NCI-H2107 (cell line): ENCODE data around the gene FATE1.
A peak's percentile ranks its signal among the peaks of the same experiment; 100 is the strongest.

Source experiments
- DNase-seq: peaks from one replicate; lab custom pipeline; 2025; lab: John Stamatoyannopoulos, UW

FATE1 gene

DNA sequence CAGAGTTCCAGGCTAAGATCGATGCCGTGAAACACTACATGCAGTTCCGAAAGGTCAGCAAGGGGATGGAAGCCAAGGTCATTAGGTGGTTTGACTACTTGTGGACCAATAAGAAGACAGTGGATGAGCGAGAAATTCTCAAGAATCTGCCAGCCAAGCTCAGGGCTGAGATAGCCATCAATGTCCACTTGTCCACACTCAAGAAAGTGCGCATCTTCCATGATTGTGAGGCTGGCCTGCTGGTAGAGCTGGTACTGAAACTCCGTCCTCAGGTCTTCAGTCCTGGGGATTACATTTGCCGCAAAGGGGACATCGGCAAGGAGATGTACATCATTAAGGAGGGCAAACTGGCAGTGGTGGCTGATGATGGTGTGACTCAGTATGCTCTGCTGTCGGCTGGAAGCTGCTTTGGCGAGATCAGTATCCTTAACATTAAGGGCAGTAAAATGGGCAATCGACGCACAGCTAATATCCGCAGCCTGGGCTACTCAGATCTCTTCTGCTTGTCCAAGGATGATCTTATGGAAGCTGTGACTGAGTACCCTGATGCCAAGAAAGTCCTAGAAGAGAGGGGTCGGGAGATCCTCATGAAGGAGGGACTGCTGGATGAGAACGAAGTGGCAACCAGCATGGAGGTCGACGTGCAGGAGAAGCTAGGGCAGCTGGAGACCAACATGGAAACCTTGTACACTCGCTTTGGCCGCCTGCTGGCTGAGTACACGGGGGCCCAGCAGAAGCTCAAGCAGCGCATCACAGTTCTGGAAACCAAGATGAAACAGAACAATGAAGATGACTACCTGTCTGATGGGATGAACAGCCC lies 28.0 kb downstream of the FATE1 start:
- no peak for DNase-seq

- no peak for DNase-seq
These were observed 29.8 kb downstream of the FATE1 start for GRCh38 chrX:151745651-151746050.

- DNase-seq, result no peak
These were observed 30.7 kb downstream of the FATE1 start for GRCh38 chrX:151746502-151746901.

DNA sequence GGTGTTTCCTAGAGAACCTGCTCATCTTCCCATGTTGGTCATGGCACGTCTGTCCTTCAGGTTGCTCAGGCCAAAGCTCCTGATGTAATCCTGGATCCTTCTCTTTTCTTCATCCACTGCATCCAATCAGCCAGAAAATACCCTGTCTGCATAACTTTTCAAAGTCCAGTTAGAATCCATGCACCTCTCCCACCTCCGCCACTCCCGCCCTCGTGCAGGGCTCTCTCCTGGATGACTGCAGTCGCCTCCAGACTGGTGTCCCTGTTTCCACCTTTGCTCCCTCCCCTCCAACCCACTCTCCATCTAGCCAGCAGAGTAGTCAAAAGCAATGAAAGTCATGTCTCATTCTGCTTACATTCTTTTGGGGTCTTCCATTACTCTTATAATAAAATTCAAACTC lies 34.7 kb downstream of the FATE1 start:
- no peak for DNase-seq

DNA sequence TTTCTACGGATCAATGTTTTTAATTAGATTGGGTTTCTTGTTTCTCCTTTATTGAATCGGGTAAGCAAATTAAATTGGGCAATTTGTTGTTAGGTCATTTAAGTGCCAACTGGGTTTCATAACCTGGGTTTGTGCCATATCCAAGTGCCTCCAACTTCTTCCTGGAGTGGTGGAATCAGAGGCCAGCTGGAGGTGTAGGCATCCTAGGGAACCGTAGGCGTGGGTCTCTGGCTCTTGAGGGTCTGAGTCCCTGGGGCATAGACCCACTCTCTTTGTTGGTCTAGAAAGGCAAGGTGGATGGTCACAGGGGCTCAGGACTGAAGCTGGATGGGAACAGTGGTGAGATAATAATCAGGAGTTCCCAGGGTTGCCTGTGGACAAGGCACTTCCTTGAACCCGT lies 37.0 kb downstream of the FATE1 start:
- DNase-seq, result no peak

GRCh38 chrX:151753313-151754046 lies 37.6 kb downstream of the FATE1 start:
- DNase-seq, result peak; percentile 28

DNA sequence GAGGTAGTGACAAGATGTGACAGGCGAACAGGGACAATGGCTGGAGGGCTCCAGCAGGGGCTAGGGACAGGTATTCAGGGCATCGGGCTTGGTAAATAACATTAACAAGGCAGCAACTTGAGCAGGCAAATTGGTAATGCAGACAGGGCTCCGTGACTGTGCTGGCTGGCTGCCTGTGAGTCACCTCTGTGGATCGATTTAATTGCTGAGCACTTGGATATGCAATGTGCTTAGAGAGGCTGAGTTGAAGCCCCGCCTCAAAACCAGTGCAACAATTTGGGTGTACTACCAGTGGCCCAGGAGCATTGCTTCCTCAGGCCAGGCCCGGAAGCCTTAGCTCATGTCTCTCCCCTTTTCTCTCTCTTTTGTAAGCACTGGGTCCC lies 38.2 kb downstream of the FATE1 start:
- peak; percentile 23 for DNase-seq

GRCh38 chrX:151754641-151755215 lies 38.9 kb downstream of the FATE1 start:
- DNase-seq, result no peak

- DNase-seq, result no peak
These were observed 43.3 kb downstream of the FATE1 start for GRCh38 chrX:151759041-151759708.

DNA sequence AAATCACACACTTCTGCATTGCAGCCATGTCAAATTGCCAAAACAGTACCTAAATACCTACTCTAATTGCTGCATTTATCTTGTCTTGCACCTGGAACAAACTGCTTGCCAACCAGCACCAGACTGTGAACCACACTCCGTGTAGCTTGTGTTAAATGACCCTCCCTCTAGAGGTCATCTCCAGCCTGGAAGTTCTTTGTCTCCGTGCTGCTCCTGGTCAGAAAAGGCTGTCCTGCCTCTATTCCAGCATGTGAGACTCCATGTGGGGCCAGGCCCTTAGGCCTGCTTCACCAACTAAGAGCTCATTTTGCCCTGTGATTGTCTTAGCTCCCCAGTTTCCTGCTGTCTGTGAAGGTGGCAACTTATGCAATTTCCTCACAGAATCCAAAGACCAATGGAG lies 47.0 kb downstream of the FATE1 start:
- no peak for DNase-seq

GRCh38 chrX:151763711-151764110 lies 47.9 kb downstream of the FATE1 start:
- no peak for DNase-seq

GRCh38 chrX:151765026-151765425 lies 49.2 kb downstream of the FATE1 start:
- no peak for DNase-seq

- no peak for DNase-seq
These were observed 55.9 kb downstream of the FATE1 start for GRCh38 chrX:151771726-151772125.
